ENCODE results near the gene LCP1.
A peak's percentile ranks its signal among the peaks of the same experiment; 100 is the strongest.

Gene LCP1

GRCh38 chr13:46077265-46077664, 104.7 kb downstream of the LCP1 start:
- TF ChIP-seq SPI1 (IDR thresholded peaks at IDR 0.05; ENCODE audit: borderline replicate concordance, low read depth), result peak; percentile 63
- no peak for TF ChIP-seq POLR2AphosphoS5 (IDR thresholded peaks at IDR 0.05; ENCODE audit: low read depth)
- TF ChIP-seq CTCF (IDR thresholded peaks at IDR 0.05; ENCODE audit: insufficient read depth, low read length), result no peak
- DNase-seq (ENCODE audit: low read depth in 1 of 2, low spot score in 1 of 2), result no peak
- Histone ChIP-seq H3K4me3 (replicated peaks; ENCODE audit: insufficient read depth, low read length) (no peak overlapping the region), H3K27me3 (ENCODE audit: insufficient read depth, poor library complexity, severe bottlenecking) (no peaks in the 10 kb centered on the region), H3K27ac (replicated peaks) (no peak overlapping the region)

- TF ChIP-seq CTCF (IDR thresholded peaks at IDR 0.05; ENCODE audit: insufficient read depth, low read length) (no peak), REST (IDR thresholded peaks at IDR 0.05; ENCODE audit: insufficient replicate concordance, low read depth) (no peak), SPI1 (IDR thresholded peaks at IDR 0.05; ENCODE audit: borderline replicate concordance, low read depth) (no peak), GABPA (IDR thresholded peaks at IDR 0.05; ENCODE audit: low read depth) (no peak), POLR2AphosphoS5 (IDR thresholded peaks at IDR 0.05; ENCODE audit: low read depth) (no peak)
- H3K27ac ChIP-seq (replicated peaks), result no peak overlapping the region
- DNase-seq (ENCODE audit: low read depth in 1 of 2, low spot score in 1 of 2), result no peak
- no peaks in the 10 kb centered on the region for H3K27me3 ChIP-seq (ENCODE audit: insufficient read depth, poor library complexity, severe bottlenecking)
- no peak overlapping the region for H3K4me3 ChIP-seq (replicated peaks; ENCODE audit: insufficient read depth, low read length)
Measured at GRCh38 chr13:46076827-46077226, 105.2 kb downstream of the LCP1 start.

Data from HL-60 (cell line).